ENCODE measurements around the gene ABAT. TPM values are rescaled to one million over a fixed set of nuclear protein-coding genes. Genes with fewer than 3 reads are reported as not detected.

The ABAT gene
- total and polyA plus RNA-seq, 4 donors, result 4.4 to 14.0 (median 7.1) TPM

GRCh38 chr16:8634991-8635736 is 39.3 kb upstream of the ABAT start:
- H3K36me3 ChIP-seq (ENCODE audit: control insufficient read depth in 4 of 4, insufficient read depth in 4 of 4, low read length in 4 of 4), result peaks cover 23 to 62% (median 50%) of the 10 kb centered on the region in 4 donors
- ATAC-seq (ENCODE audit: insufficient read depth, low FRiP score) (no peak), DNase-seq (peak in 1 of 3 donors; percentile 21)
- WGBS, 2 donors, result 84 to 87% methylated on average over 18 of the region's 18 CpGs
- no peak overlapping the region for H3K9ac ChIP-seq (ENCODE audit: insufficient read depth in 1 of 2, low read length in 2 of 2)
- no peak overlapping the region for H3K4me3 ChIP-seq
- no peaks in the 10 kb centered on the region for H3K9me3 ChIP-seq (ENCODE audit: control insufficient read depth in 4 of 4, insufficient read depth in 3 of 4, low read length in 3 of 4)
- no peak for TF ChIP-seq CTCF (IDR thresholded peaks at IDR 0.05; ENCODE audit: control extremely low read depth, extremely low read depth)
- no peak overlapping the region for H3K27ac ChIP-seq (ENCODE audit: low read depth in 1 of 2, low read length in 1 of 2)
- no peaks in the 10 kb centered on the region for H3K4me1 ChIP-seq (ENCODE audit: control insufficient read depth in 5 of 5, insufficient read depth in 5 of 5, low read length in 5 of 5)
- H3K27me3 ChIP-seq (ENCODE audit: control insufficient read depth in 3 of 3, insufficient read depth in 3 of 3, low read length in 2 of 3), result no peaks in the 10 kb centered on the region

- Histone ChIP-seq H3K4me3 (no peak overlapping the region), H3K9ac (ENCODE audit: insufficient read depth in 1 of 2, low read length in 2 of 2) (no peak overlapping the region), H3K27ac (ENCODE audit: low read depth in 1 of 2, low read length in 1 of 2) (no peak overlapping the region), H3K27me3 (ENCODE audit: control insufficient read depth in 3 of 3, insufficient read depth in 3 of 3, low read length in 2 of 3) (no peaks in the 10 kb centered on the region), H3K4me1 (ENCODE audit: control insufficient read depth in 5 of 5, insufficient read depth in 5 of 5, low read length in 5 of 5) (no peaks in the 10 kb centered on the region), H3K9me3 (ENCODE audit: control insufficient read depth in 4 of 4, insufficient read depth in 3 of 4, low read length in 3 of 4) (no peaks in the 10 kb centered on the region), H3K36me3 (ENCODE audit: control insufficient read depth in 4 of 4, insufficient read depth in 4 of 4, low read length in 4 of 4) (peaks cover 35 to 72% (median 63%) of the 10 kb centered on the region in 4 donors)
- DNase-seq (no peak), ATAC-seq (ENCODE audit: insufficient read depth, low FRiP score) (no peak)
- WGBS, 2 donors, result 72 to 78% methylated on average over 12 to 13 of the region's 13 CpGs
- TF ChIP-seq CTCF (IDR thresholded peaks at IDR 0.05; ENCODE audit: control extremely low read depth, extremely low read depth), result no peak
Observed at GRCh38 chr16:8639694-8640093, 34.7 kb upstream of the ABAT start.

GRCh38 chr16:8641671-8642070 is 32.7 kb upstream of the ABAT start:
- Histone ChIP-seq H3K27me3 (ENCODE audit: control insufficient read depth in 3 of 3, insufficient read depth in 3 of 3, low read length in 2 of 3) (no peaks in the 10 kb centered on the region), H3K4me3 (no peak overlapping the region), H3K9me3 (ENCODE audit: control insufficient read depth in 4 of 4, insufficient read depth in 3 of 4, low read length in 3 of 4) (no peaks in the 10 kb centered on the region), H3K36me3 (ENCODE audit: control insufficient read depth in 4 of 4, insufficient read depth in 4 of 4, low read length in 4 of 4) (peaks cover 41 to 79% (median 65%) of the 10 kb centered on the region in 4 donors), H3K27ac (ENCODE audit: low read depth in 1 of 2, low read length in 1 of 2) (no peak overlapping the region), H3K9ac (ENCODE audit: insufficient read depth in 1 of 2, low read length in 2 of 2) (no peak overlapping the region), H3K4me1 (ENCODE audit: control insufficient read depth in 5 of 5, insufficient read depth in 5 of 5, low read length in 5 of 5) (no peaks in the 10 kb centered on the region)
- ATAC-seq (ENCODE audit: insufficient read depth, low FRiP score) (no peak), DNase-seq (peak in 2 of 3 donors; percentile 17 to 46)
- 63 to 75% methylated on average over 9 of the region's 9 CpGs for WGBS, 2 donors
- no peak for TF ChIP-seq CTCF (IDR thresholded peaks at IDR 0.05; ENCODE audit: control extremely low read depth, extremely low read depth)
